Right atrium auricular region (tissue), 2 donors: ENCODE data around the gene FBH1. TPM values are rescaled to one million over a fixed set of nuclear protein-coding genes. Genes with fewer than 3 reads are reported as not detected.

Experiments used
- DNase-seq: peaks from one replicate; pipeline ENCODE4 v3.0.0-alpha.2; 2019; ENCODE audit warnings: low spot score
- H3K27ac ChIP-seq, 2 donors: fragments of 200-600 bp; sonication (generic); 1 replicate in 1 of 2; 2 replicates in 1 of 2; pipeline ENCODE4 v1.5.1; 2016 to 2019
- H3K27me3 ChIP-seq, 2 donors: fragments of 200-600 bp; sonication (generic); one replicate each; pipeline versions ENCODE4 v1.5.1 to v1.6.0; 2017 to 2019
- H3K36me3 ChIP-seq: fragments of 200-600 bp; sonication (generic); one replicate; pipeline ENCODE4 v1.5.1; 2016
- H3K4me1 ChIP-seq, 2 donors: fragments of 200-600 bp; sonication (generic); one replicate each; pipeline versions ENCODE4 v1.5.1 to v1.6.0; 2017 to 2019
- H3K4me3 ChIP-seq, 2 donors: fragments of 200-600 bp; sonication (generic); 1 replicate in 1 of 2; 2 replicates in 1 of 2; pipeline ENCODE4 v1.5.1; 2017 to 2019; ENCODE audit warnings: mild to moderate bottlenecking in 1 of 2, moderate library complexity in 1 of 2
- H3K9me3 ChIP-seq, 2 donors: fragments of 200-600 bp; sonication (generic); one replicate each; pipeline ENCODE4 v1.5.1; 2019
- CTCF ChIP-seq, 2 donors: fragments of 200-600 bp; sonication (generic); IDR thresholded peaks; one replicate each; pipeline ENCODE4 v1.5.1; 2019; ENCODE audit warnings: antibody characterized with exemption in 2 of 2
- total RNA-seq, 2 donors: library from RNA; depleted of rRNA; stranded (reverse); fragments of >200 nt; gene quantifications; one replicate each; pipeline ENCODE4 v1.1.0, GENCODE V29; 2016

FBH1 gene
- total RNA-seq, 2 donors from 2014 or later: 68.7 to 93.4 TPM

DNA sequence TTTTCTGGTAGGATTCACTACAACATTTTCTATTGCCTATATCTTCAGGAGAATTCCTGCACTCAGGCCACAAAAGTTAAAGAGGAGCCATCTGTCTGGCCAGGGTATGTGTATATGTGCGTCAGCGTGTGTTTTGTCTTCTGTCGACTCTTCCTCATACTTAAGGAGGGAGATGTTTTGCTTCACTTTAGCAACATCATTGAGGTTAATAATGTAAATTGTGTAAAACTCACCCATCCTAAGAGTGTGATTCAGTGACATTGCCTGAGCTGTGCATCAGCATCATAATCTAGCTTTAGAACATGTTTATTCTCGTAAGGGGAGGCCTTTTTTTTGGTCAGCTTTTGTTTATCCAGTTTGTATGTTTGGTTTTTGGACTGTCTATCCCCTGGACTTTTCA lies 23.7 kb downstream of the FBH1 start:
- no peaks in the 10 kb centered on the region for H3K9me3 ChIP-seq
- no peaks in the 10 kb centered on the region for H3K27me3 ChIP-seq
- H3K4me1 ChIP-seq: no peaks in the 10 kb centered on the region
- no peak for DNase-seq
- no peak overlapping the region for H3K4me3 ChIP-seq
- H3K36me3 ChIP-seq: peaks cover 100% of the 10 kb centered on the region
- no peak for TF ChIP-seq CTCF (IDR thresholded peaks at IDR 0.05)
- H3K27ac ChIP-seq: no peak overlapping the region

DNA sequence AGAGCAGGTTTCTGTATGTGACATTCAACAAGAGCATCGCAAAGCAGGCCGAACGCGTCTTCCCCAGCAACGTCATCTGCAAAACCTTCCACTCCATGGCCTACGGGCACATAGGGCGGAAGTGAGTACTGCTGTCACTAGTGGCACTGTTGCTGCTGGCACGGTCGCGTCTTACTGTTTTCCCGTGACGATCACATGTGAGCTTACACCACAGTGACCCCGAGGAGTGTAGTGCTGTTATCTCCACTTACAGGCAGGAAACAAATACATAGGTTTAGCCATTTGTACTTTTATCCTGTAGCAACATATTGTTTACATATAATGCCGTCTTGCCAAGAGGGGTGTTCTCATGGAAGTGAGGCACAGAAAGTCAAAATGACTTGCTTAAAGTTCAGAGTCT lies 25.4 kb downstream of the FBH1 start:
- no peaks in the 10 kb centered on the region for H3K9me3 ChIP-seq
- TF ChIP-seq CTCF (IDR thresholded peaks at IDR 0.05): no peak
- H3K27ac ChIP-seq: no peak overlapping the region
- no peaks in the 10 kb centered on the region for H3K27me3 ChIP-seq
- H3K36me3 ChIP-seq: peaks cover 100% of the 10 kb centered on the region
- H3K4me1 ChIP-seq: no peaks in the 10 kb centered on the region
- H3K4me3 ChIP-seq: no peak overlapping the region
- DNase-seq: no peak

- Histone ChIP-seq H3K4me1 (no peaks in the 10 kb centered on the region), H3K27me3 (no peaks in the 10 kb centered on the region), H3K27ac (no peak overlapping the region), H3K36me3 (peaks cover 100% of the 10 kb centered on the region), H3K9me3 (no peaks in the 10 kb centered on the region), H3K4me3 (no peak overlapping the region)
- no peak for TF ChIP-seq CTCF (IDR thresholded peaks at IDR 0.05)
- DNase-seq: no peak
Measured at GRCh38 chr10:5917305-5917704, 27.3 kb downstream of the FBH1 start.

GRCh38 chr10:5918763-5919162 lies 28.7 kb downstream of the FBH1 start:
- Histone ChIP-seq H3K4me1 (no peaks in the 10 kb centered on the region), H3K27me3 (no peaks in the 10 kb centered on the region), H3K4me3 (no peak overlapping the region), H3K27ac (no peak overlapping the region), H3K9me3 (no peaks in the 10 kb centered on the region), H3K36me3 (peaks cover 100% of the 10 kb centered on the region)
- TF ChIP-seq CTCF (IDR thresholded peaks at IDR 0.05): no peak
- no peak for DNase-seq

- no peak for DNase-seq
- Histone ChIP-seq H3K4me3 (no peak overlapping the region), H3K27me3 (no peaks in the 10 kb centered on the region), H3K27ac (no peak overlapping the region), H3K9me3 (no peaks in the 10 kb centered on the region), H3K36me3 (peaks cover 100% of the 10 kb centered on the region), H3K4me1 (no peaks in the 10 kb centered on the region)
- no peak for TF ChIP-seq CTCF (IDR thresholded peaks at IDR 0.05)
Measured at GRCh38 chr10:5919568-5919967, 29.5 kb downstream of the FBH1 start.

DNA sequence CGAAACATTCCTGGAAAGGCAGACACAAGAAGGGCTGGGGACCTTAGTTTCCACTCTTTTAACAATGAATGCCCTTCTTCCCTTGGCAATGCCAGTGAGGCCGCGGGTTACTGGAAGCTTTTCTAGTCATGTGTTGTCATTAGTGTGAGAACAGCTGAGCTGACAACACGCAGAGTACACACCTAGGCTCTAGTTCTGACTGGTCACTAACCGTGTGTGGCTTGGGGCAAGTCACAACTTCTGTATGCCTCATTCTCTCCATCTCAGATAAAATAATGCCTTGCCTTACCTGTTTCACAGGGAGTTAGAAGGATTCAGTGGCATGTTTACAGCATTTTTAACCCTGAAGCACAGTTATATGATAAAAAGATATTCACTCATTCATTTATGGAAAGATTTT lies 31.7 kb downstream of the FBH1 start:
- no peak for TF ChIP-seq CTCF (IDR thresholded peaks at IDR 0.05)
- no peaks in the 10 kb centered on the region for H3K27me3 ChIP-seq
- no peaks in the 10 kb centered on the region for H3K9me3 ChIP-seq
- no peak overlapping the region for H3K4me3 ChIP-seq
- no peak overlapping the region for H3K27ac ChIP-seq
- no peaks in the 10 kb centered on the region for H3K4me1 ChIP-seq
- DNase-seq: no peak
- H3K36me3 ChIP-seq: peaks cover 100% of the 10 kb centered on the region
